Measurements from ENCODE around the gene PNPLA7. TPM values are rescaled to one million over a fixed set of nuclear protein-coding genes. Genes with fewer than 3 reads are reported as not detected.

The PNPLA7 gene
- total RNA-seq, 4 donors from 2014 or later = 24.1 to 44.3 (median 28.2) TPM

DNA sequence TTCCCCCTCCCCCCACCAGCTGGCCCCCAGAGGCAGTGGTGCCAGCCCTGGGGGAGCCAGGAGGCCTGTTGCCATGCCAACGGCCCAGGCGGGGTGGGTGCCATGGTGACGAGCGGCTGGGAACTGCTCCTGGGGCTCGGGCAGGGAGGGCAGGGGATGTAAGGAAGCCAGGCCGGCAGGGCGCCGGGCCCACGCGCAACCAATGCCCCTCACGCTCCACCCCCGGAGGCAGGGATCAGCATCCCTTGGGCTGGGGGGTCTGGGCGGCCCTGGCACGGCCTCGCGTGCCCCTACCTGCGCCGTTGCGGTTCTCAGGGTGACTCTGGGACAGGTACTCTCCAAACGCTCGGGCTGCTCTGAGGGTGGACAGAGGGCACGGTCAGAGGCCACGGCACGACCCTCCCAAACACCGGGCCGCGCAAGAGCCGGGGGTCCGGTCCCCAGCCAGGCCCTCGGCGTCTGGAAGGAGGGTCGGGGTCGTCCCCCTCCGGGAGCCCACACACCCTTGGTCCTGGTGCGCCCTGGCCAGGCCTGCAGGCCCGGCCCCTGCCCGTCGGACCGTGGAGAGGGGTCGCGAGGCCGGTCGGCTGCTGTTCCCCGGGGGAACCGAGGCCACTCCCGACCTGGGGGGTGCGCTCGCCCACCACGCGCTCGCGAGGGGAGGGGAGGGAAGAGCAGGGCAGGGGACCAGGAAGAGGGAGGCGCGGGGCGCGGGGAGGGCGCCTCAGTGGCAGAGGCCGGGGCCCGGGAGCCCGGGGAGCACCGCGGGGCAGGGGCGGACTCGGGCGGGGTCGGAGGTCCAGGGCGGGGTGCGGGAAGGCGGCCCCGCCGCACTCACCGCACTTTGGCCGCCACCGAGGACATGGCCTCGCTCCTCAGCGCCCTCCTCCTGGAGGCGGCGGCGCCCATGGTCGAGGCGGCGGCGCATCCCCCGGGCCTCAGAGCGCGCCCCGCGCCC is 91.7 kb downstream of the PNPLA7 start:
- TF ChIP-seq POLR2A (IDR thresholded peaks at IDR 0.05) = no peak
- TF ChIP-seq, protein P1, sequence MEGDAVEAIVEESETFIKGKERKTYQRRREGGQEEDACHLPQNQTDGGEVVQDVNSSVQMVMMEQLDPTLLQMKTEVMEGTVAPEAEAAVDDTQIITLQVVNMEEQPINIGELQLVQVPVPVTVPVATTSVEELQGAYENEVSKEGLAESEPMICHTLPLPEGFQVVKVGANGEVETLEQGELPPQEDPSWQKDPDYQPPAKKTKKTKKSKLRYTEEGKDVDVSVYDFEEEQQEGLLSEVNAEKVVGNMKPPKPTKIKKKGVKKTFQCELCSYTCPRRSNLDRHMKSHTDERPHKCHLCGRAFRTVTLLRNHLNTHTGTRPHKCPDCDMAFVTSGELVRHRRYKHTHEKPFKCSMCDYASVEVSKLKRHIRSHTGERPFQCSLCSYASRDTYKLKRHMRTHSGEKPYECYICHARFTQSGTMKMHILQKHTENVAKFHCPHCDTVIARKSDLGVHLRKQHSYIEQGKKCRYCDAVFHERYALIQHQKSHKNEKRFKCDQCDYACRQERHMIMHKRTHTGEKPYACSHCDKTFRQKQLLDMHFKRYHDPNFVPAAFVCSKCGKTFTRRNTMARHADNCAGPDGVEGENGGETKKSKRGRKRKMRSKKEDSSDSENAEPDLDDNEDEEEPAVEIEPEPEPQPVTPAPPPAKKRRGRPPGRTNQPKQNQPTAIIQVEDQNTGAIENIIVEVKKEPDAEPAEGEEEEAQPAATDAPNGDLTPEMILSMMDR (IDR thresholded peaks at IDR 0.05) = no peak
- DNase-seq (ENCODE audit: low spot score in 2 of 2) = peak in 1 of 2 donors; percentile 89
- intact Hi-C loops (cut with DNase I; ENCODE audit: low total_unique reads) = loop anchor here (5.0 kb wide), 1 partner anchor 154 kb away; no protein-coding TSS in a partner anchor
- peak overlapping the region; percentile 46 for H3K4me3 ChIP-seq (ENCODE audit: low read depth, poor library complexity, severe bottlenecking)
- WGBS, 2 donors = 7% methylated on average over 67 of the region's 88 CpGs; no CpG with 5 or more reads in 1 of the 2 donors

- WGBS, 2 donors = 90 to 93% methylated on average over 15 to 39 of the region's 44 CpGs
- peak in 1 of 2 donors; percentile 88 for DNase-seq (ENCODE audit: low spot score in 2 of 2)
- TF ChIP-seq POLR2A (IDR thresholded peaks at IDR 0.05) = no peak
- TF ChIP-seq, protein P1 (IDR thresholded peaks at IDR 0.05) = no peak
- no peak overlapping the region for H3K4me3 ChIP-seq (ENCODE audit: low read depth, poor library complexity, severe bottlenecking)
- intact Hi-C loops (cut with DNase I; ENCODE audit: low total_unique reads) = loop anchor here (5.0 kb wide), 1 partner anchor 155 kb away; no protein-coding TSS in a partner anchor
These were observed 92.6 kb downstream of the PNPLA7 start for GRCh38 chr9:137457406-137458193.

DNA sequence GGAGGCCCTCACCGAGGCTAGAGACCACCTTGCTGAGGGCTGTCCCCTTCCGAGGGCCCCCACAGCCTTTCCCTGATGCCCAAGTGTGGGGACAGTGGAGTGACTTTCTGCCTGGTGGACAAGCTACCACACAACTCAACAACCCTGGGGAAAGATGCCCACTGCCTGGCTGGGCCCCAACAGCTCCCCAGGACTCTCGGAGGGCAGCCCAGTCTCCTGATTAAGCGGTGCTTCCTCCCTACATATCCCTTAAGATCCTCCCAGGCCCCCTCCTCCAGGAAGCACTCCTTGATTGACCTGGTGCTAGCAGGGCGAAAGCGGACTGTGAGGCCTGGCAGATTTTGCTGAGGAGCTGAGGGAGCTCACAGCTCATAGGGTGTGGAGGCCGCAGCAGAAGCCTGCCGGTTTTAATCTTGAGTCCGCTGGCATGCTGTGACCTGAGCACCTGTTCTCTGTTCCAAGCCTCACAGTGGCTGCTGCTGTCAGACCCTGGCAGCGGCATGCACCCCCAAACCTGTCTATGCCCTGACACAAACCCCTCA is 93.3 kb downstream of the PNPLA7 start:
- 90 to 94% methylated on average over 9 to 10 of the region's 10 CpGs for WGBS, 2 donors
- peak in 1 of 2 donors; percentile 85 for DNase-seq (ENCODE audit: low spot score in 2 of 2)
- intact Hi-C loops (cut with DNase I; ENCODE audit: low total_unique reads) = loop anchor here (5.0 kb wide), 1 partner anchor 155 kb away; no protein-coding TSS in a partner anchor
- H3K4me3 ChIP-seq (ENCODE audit: low read depth, poor library complexity, severe bottlenecking) = no peak overlapping the region
- TF ChIP-seq, protein P1 (IDR thresholded peaks at IDR 0.05) = no peak
- no peak for TF ChIP-seq POLR2A (IDR thresholded peaks at IDR 0.05)

- TF ChIP-seq, protein P1 (IDR thresholded peaks at IDR 0.05) = no peak
- TF ChIP-seq POLR2A (IDR thresholded peaks at IDR 0.05) = no peak
- 82 to 88% methylated on average over 12 of the region's 12 CpGs for WGBS, 2 donors
- peak in 1 of 2 donors; percentile 80 for DNase-seq (ENCODE audit: low spot score in 2 of 2)
- H3K4me3 ChIP-seq (ENCODE audit: low read depth, poor library complexity, severe bottlenecking) = no peak overlapping the region
- intact Hi-C loops (cut with DNase I; ENCODE audit: low total_unique reads) = loop anchor here (5.0 kb wide), 1 partner anchor 156 kb away; no protein-coding TSS in a partner anchor
These were observed 93.9 kb downstream of the PNPLA7 start for GRCh38 chr9:137456061-137456863.

Measured in lower leg skin (tissue), 4 donors.